ENCODE data around the gene VNN1.
A peak's percentile ranks its signal among the peaks of the same experiment; 100 is the strongest.
"Not testable (repeated sequence)": the region's sequence is repeated elsewhere in the genome, so short reads cannot be mapped to it uniquely, and the experiment has no call there.

The VNN1 gene

DNA sequence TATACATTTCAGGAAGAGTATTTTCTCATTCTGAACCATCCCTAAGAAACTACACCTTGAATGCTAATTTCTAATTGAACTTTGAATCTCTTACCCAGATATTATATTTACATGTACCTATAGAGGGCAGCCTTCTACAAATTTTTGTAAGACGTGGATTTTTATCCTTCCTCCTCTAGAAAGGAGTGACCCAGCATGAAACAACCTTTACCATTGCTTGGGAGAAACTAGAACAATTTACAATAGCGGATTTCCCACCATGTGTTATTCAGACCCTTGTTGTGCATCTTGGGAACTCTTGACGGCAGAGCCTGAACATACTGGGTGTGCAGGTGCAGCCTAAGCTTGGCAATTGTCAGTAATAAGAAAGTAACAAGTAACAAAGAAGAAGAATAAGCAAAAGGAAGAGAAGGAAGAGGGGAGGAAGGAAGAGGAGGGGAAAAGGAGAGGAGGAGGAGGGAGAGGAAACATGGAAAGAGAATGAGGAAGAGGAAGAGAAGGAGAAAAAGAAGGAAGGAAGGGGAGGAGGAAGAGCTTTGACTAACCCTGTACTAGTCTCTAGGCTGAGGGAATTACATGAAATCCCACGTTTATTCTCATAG is 44.1 kb downstream of the VNN1 start:
- DNase-seq = peak; percentile 40

DNA sequence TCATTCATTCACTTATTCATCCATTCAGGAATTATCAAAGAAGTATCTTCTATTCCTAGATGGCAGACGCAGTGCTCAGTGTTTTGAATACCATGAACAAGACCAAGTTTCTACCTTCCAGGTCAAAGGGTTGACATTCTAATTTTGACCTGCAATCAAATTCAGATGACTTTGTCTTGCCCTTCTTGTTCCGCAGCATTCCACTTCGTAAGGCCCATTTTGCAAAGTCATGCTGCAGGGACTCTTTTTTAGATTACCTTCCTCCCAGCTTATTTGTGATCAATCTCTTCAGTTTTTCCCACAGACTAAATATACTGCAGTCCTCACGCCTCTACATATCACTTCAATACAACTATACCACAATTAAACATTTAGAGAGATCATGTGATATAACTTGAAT is 47.7 kb downstream of the VNN1 start:
- DNase-seq = no peak

GRCh38 chr6:132664309-132665034 is 49.4 kb downstream of the VNN1 start:
- DNase-seq = no peak

DNA sequence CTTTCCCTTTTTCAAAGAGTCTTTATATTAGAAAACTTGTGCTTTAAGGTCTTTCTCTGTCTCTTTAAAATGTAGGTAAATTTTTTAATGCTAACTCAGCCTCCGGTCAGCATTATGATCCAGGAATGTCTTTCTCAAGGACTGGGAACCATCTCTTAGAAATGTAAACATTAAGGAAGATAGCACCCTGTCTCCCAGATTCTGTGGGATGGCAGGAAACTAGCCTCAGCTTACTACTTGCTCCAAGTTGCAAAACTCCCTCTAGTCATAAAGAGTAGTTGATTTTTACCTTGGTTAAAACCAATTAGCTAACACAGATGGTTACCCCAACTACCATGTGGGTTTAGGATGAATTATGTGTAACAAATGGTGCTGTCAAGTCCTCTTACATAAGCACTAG is 50.2 kb downstream of the VNN1 start:
- no peak for DNase-seq

GRCh38 chr6:132661906-132662305 is 51.9 kb downstream of the VNN1 start:
- DNase-seq = no peak

GRCh38 chr6:132659082-132659481 is 54.8 kb downstream of the VNN1 start, which contains the start of gene TAAR1:
Gene TAAR1 (minus strand): TSS chr6:132659182. CDS start chr6:132646003, 13,179 bp downstream.
- no peak for DNase-seq

GRCh38 chr6:132651062-132651461 is 62.8 kb downstream of the VNN1 start:
- no peak for DNase-seq

DNA sequence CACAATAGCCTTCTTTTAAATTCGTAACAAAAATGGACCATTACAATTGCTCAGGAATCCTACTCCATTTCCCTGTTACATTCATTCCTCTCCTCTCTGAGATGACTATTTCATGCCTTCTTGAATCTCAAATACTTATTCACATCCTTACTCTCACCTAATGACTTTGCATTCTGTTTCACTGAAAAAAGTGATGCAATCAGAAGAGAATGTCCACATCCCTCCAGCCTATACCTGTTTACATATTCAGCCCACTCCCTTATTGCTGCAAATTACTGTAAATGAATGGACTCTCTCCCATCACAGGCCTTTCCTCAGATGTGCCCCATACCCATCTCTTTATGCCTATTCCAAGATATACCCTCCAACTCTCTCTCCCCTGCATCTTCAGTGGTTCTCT is 63.4 kb downstream of the VNN1 start:
- DNase-seq = no peak

GRCh38 chr6:132648828-132649227 is 65.0 kb downstream of the VNN1 start:
- DNase-seq = no peak

DNA sequence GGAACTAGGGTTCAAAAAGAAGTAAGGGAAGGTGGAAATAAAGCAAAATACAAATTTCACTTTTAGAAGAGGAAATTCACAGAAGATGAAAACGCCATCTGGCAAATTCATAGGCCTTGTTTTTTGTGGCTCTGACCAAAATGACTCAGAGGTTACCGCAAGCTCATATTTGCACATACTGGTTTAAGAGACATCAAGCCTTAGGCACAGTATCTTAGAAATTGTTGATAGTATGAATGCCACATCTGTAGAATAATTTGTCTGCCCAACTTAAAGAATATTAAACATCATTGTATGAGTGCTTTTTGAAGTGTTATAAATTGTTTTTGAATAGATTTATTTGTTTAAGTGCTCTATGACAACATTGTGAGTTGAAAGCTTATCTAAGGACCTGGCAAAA is 65.5 kb downstream of the VNN1 start:
- peak; percentile 23 for DNase-seq

- no peak for DNase-seq
Observed at GRCh38 chr6:132643547-132643946, 70.3 kb downstream of the VNN1 start.

DNA sequence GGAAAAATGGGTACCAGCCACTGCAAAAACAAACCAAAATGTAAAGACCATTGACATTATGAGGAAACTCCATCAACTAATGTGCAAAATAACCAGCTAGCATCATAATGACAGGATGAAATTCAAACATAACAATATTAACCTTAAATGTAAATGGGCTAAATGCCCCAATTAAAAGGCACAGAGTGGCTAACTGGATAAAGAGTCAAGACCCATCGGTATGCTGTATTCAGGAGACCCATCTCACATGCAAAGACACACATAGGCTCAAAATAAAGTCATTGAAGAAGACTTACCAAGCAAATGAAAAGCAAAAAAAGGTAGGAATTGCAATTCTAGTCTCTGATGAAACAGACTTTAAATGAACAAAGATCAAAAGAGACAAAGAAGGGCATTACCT is 76.7 kb downstream of the VNN1 start:
- not testable (repeated sequence) for DNase-seq

GRCh38 chr6:132635906-132636305 is 77.9 kb downstream of the VNN1 start:
- DNase-seq = not testable (repeated sequence)

DNA sequence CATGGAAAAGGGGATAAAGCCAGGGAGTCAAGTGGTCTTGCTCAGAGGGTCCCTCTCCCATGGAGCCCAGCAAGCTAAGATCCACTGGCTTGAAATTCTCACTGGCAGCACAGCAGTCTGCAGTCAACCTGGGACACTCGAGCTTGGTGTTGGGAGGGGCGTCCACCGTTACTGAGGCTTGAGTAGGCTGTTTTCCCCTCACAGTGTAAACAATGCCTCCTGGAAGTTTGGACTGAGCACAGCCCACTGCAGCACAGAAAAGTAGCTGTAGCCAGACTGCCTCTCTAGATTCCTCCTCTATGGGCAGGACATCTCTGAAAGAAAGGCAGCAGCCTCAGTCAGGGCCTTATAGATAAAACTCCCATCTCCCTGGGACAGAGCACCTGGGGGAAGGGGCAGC is 78.6 kb downstream of the VNN1 start:
- not testable (repeated sequence) for DNase-seq

DNA sequence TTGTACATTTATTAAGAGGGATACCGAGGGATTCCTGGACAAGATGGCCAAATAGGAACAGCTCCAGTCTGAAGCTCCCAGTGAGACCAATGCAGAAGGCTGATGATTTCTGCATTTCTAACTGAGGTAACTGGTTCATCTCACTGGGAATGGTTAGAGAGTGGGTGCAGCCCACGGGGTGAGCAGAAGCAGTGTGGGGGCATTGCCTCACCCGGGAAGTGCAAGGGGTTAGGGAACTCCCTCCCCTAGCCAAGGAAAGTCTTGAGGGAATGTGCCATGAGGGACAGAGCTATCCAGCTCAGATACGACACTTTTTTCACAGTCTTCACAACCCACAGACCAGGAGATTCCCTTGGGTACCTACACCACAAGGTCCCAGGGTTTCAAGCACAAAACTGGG is 79.1 kb downstream of the VNN1 start:
- DNase-seq = no peak

GRCh38 chr6:132633362-132633761 is 80.5 kb downstream of the VNN1 start:
- no peak for DNase-seq
